ENCODE results near the gene ANAPC16.
"Not testable (repeated sequence)": the region's sequence is repeated elsewhere in the genome, so short reads cannot be mapped to it uniquely, and the experiment has no call there.

Gene ANAPC16

GRCh38 chr10:72272689-72273409, 57.0 kb downstream of the ANAPC16 start:
- H3K36me3 Mint-ChIP-seq (ENCODE audit: low read depth): peaks cover 28% of the 10 kb centered on the region
- H3K27me3 Mint-ChIP-seq (ENCODE audit: low read depth): no peaks in the 10 kb centered on the region
- peaks cover 46% of the 10 kb centered on the region for H3K4me1 Mint-ChIP-seq (ENCODE audit: low read depth)
- peak overlapping the region; percentile 96 for H3K4me3 Mint-ChIP-seq
- H3K9me3 Mint-ChIP-seq: no peaks in the 10 kb centered on the region
- peak overlapping the region; percentile 69 for H3K27ac Mint-ChIP-seq

- no peaks in the 10 kb centered on the region for H3K9me3 Mint-ChIP-seq
- H3K27ac Mint-ChIP-seq: peak within 1 kb of the TSS; percentile 98
- H3K27me3 Mint-ChIP-seq (ENCODE audit: low read depth): no peaks in the 10 kb centered on the region
- H3K4me3 Mint-ChIP-seq: peak within 1 kb of the TSS; percentile 96
- H3K4me1 Mint-ChIP-seq (ENCODE audit: low read depth): peaks cover 52% of the 10 kb centered on the region
- peaks cover 28% of the 10 kb centered on the region for H3K36me3 Mint-ChIP-seq (ENCODE audit: low read depth)
Observed at GRCh38 chr10:72273410-72274212, 57.8 kb downstream of the ANAPC16 start, which contains the start of gene DDIT4. Gene DDIT4, plus strand, starts transcription at chr10:72273924. Its CDS starts 293 bp downstream, at chr10:72274217.

DNA sequence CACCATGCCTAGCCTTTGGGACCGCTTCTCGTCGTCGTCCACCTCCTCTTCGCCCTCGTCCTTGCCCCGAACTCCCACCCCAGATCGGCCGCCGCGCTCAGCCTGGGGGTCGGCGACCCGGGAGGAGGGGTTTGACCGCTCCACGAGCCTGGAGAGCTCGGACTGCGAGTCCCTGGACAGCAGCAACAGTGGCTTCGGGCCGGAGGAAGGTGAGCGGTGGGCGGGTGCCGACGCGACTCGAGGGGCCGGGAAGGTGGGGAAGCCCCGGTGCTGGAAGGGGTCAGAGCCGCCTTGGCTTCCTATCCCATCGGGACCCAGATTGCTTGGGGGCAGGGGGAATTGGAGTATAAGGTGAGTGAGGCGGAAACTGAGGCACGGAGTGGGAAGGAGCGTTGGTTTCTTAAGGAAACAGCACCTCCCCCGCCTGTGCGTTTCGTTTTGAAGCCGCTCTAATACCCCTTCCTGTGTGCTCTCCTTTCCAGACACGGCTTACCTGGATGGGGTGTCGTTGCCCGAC, 58.5 kb downstream of the ANAPC16 start:
- H3K27me3 Mint-ChIP-seq (ENCODE audit: low read depth): no peaks in the 10 kb centered on the region
- H3K9me3 Mint-ChIP-seq: no peaks in the 10 kb centered on the region
- H3K4me3 Mint-ChIP-seq: peak overlapping the region; percentile 96
- H3K36me3 Mint-ChIP-seq (ENCODE audit: low read depth): peaks cover 28% of the 10 kb centered on the region
- peaks cover 51% of the 10 kb centered on the region for H3K4me1 Mint-ChIP-seq (ENCODE audit: low read depth)
- H3K27ac Mint-ChIP-seq: peak overlapping the region; percentile 98

- H3K27ac Mint-ChIP-seq: peak overlapping the region; percentile 98
- H3K4me1 Mint-ChIP-seq (ENCODE audit: low read depth): peaks cover 51% of the 10 kb centered on the region
Observed at GRCh38 chr10:72274730-72275350, 59.0 kb downstream of the ANAPC16 start.

DNA sequence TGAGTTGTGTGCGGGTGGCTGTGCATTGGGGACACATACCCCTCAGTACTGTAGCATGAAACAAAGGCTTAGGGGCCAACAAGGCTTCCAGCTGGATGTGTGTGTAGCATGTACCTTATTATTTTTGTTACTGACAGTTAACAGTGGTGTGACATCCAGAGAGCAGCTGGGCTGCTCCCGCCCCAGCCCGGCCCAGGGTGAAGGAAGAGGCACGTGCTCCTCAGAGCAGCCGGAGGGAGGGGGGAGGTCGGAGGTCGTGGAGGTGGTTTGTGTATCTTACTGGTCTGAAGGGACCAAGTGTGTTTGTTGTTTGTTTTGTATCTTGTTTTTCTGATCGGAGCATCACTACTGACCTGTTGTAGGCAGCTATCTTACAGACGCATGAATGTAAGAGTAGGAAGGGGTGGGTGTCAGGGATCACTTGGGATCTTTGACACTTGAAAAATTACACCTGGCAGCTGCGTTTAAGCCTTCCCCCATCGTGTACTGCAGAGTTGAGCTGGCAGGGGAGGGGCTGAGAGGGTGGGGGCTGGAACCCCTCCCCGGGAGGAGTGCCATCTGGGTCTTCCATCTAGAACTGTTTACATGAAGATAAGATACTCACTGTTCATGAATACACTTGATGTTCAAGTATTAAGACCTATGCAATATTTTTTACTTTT, 59.7 kb downstream of the ANAPC16 start:
- Mint-ChIP-seq H3K4me1 (ENCODE audit: low read depth) (peaks cover 51% of the 10 kb centered on the region), H3K27ac (peak overlapping the region; percentile 98), H3K4me3 (peak overlapping the region; percentile 96), H3K9me3 (no peaks in the 10 kb centered on the region), H3K27me3 (ENCODE audit: low read depth) (no peaks in the 10 kb centered on the region), H3K36me3 (ENCODE audit: low read depth) (peaks cover 28% of the 10 kb centered on the region)

More at GRCh38 chr10:72274730-72275350, 59.0 kb downstream of the ANAPC16 start:
- Mint-ChIP-seq H3K9me3 (no peaks in the 10 kb centered on the region), H3K36me3 (ENCODE audit: low read depth) (peaks cover 28% of the 10 kb centered on the region), H3K4me3 (peak overlapping the region; percentile 96), H3K27me3 (ENCODE audit: low read depth) (no peaks in the 10 kb centered on the region)

DNA sequence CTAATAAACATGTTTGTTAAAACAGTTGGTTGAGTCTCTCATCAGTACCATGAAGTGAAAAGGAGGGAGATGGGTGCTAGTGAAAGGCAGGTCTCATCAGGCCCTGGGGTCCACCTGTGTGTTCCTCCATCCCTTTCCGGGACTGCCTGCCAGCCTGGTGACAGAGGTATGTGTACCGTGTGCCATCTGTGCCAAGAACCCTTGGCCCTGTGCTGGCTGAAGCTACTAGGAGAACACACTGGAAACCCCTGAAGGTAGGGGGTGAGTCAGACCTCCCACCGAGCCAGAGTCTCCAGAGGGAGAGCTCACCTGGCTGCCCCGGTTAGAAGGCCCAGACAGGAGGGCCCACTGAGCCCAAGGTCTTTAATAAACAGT, 60.2 kb downstream of the ANAPC16 start:
- H3K4me3 Mint-ChIP-seq: peak overlapping the region; percentile 96
- H3K27me3 Mint-ChIP-seq (ENCODE audit: low read depth): no peaks in the 10 kb centered on the region
- H3K36me3 Mint-ChIP-seq (ENCODE audit: low read depth): peaks cover 28% of the 10 kb centered on the region
- H3K9me3 Mint-ChIP-seq: no peaks in the 10 kb centered on the region
- peak overlapping the region; percentile 98 for H3K27ac Mint-ChIP-seq
- H3K4me1 Mint-ChIP-seq (ENCODE audit: low read depth): peaks cover 49% of the 10 kb centered on the region

GRCh38 chr10:72276421-72277339, 60.9 kb downstream of the ANAPC16 start:
- H3K9me3 Mint-ChIP-seq: no peaks in the 10 kb centered on the region
- no peaks in the 10 kb centered on the region for H3K27me3 Mint-ChIP-seq (ENCODE audit: low read depth)
- H3K27ac Mint-ChIP-seq: peak overlapping the region; percentile 98
- H3K4me1 Mint-ChIP-seq (ENCODE audit: low read depth): peaks cover 47% of the 10 kb centered on the region
- peaks cover 28% of the 10 kb centered on the region for H3K36me3 Mint-ChIP-seq (ENCODE audit: low read depth)
- H3K4me3 Mint-ChIP-seq: peak overlapping the region; percentile 96

DNA sequence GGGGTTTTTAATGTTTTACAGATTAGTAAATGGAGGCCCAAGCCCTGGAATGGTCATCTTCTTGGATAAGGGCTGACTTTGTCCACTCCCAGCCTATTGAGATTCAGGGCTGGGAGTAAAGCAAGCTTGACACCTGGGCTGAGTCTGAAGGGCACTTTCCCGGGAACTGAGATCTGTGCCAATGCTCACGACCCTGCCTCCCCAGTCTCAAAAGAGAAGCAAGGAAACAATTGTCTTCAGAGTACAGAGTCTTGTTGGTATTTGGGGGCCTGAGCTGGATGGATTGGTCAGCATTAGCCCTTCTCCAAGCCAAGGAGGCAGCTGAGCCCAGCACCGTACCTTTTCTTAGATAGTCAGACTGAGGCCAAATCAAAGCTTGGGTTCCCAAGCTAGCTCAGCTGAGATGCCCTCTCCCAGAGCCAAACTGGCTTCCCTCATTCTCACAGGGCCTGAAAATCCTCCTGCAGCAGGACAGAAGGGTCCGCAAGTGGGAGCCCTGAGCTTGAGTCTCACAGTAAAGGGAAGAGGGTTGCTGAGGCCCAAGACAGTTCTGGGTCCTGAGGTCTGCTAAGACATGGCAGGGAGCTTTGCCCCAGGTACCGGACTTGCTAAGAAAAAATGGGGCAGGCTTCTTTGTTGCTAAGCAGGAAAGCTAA, 61.7 kb downstream of the ANAPC16 start:
- peaks cover 42% of the 10 kb centered on the region for H3K4me1 Mint-ChIP-seq (ENCODE audit: low read depth)
- peak overlapping the region; percentile 17 for H3K4me3 Mint-ChIP-seq
- peaks cover 28% of the 10 kb centered on the region for H3K36me3 Mint-ChIP-seq (ENCODE audit: low read depth)
- H3K27ac Mint-ChIP-seq: peak overlapping the region; percentile 98
- no peaks in the 10 kb centered on the region for H3K27me3 Mint-ChIP-seq (ENCODE audit: low read depth)
- H3K9me3 Mint-ChIP-seq: no peaks in the 10 kb centered on the region

GRCh38 chr10:72277996-72278667, 62.3 kb downstream of the ANAPC16 start:
- H3K4me1 Mint-ChIP-seq (ENCODE audit: low read depth): peaks cover 40% of the 10 kb centered on the region

DNA sequence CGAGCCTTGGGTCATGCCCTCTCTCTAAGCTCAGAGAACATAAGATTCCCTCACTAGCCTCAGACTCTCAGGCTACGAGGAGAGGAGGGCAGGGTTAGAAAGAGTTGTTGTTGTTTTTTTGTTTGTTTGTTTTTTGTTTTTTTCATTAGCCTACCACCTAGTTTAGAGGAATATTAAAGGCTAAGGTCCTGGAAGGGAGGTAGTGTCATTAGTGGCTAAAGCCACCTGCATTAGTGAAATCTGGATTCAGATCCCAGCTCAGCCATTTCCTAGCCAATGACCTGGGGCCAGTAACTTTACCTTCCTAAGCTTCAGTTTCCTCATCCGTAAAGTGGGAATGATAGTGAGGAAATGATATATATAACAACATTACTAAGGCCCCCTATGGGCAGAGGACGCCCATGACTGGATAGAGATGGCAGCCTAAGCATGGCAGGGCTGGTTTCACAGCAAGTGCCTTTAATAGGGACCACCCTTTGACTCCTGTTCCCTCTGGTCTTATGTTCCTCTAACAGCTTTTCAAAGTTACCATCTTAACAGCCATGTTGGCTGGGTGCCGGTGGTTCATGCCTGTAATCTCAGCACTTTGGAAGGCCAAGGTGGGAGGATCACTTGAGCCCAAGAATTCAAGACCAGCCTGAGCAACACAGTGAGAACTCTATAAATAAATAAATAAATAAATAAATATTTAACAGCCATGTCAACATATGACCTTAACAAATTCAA, 63.0 kb downstream of the ANAPC16 start:
- Mint-ChIP-seq H3K9me3 (no peaks in the 10 kb centered on the region), H3K4me3 (no peak overlapping the region), H3K27me3 (ENCODE audit: low read depth) (no peaks in the 10 kb centered on the region), H3K36me3 (ENCODE audit: low read depth) (peaks cover 27% of the 10 kb centered on the region), H3K27ac (peak overlapping the region; percentile 15), H3K4me1 (ENCODE audit: low read depth) (peaks cover 42% of the 10 kb centered on the region)

More at GRCh38 chr10:72277996-72278667, 62.3 kb downstream of the ANAPC16 start:
- H3K27ac Mint-ChIP-seq: peak overlapping the region; percentile 15
- H3K36me3 Mint-ChIP-seq (ENCODE audit: low read depth): peaks cover 28% of the 10 kb centered on the region
- H3K4me3 Mint-ChIP-seq: no peak overlapping the region
- H3K27me3 Mint-ChIP-seq (ENCODE audit: low read depth): no peaks in the 10 kb centered on the region
- H3K9me3 Mint-ChIP-seq: no peaks in the 10 kb centered on the region

- Mint-ChIP-seq H3K27ac (peak overlapping the region; percentile 17), H3K4me1 (ENCODE audit: low read depth) (peaks cover 44% of the 10 kb centered on the region), H3K36me3 (ENCODE audit: low read depth) (peaks cover 22% of the 10 kb centered on the region)
- not testable (repeated sequence) for H3K27me3 Mint-ChIP-seq (ENCODE audit: low read depth); H3K9me3 Mint-ChIP-seq; H3K4me3 Mint-ChIP-seq
Observed at GRCh38 chr10:72279587-72279986, 63.8 kb downstream of the ANAPC16 start.

DNA sequence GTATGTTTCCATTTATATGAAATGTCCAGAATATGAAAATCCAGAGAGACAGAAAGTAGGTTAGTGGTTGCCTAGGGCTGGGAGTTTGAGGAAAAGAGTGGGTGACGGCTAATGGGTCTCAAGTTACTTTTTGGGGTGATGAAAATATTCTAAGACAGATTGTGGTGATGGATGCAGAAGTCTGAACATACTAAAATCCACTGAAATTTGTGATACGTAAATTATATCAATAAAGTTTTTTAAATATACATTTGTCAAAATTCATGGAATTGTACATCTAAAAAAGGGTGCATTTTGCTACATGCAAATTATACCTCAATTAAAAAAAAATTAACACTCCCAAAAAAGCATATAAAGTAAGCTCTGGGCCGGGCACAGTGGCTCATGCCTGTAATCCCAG, 67.3 kb downstream of the ANAPC16 start:
- Mint-ChIP-seq H3K9me3 (peaks cover 4% of the 10 kb centered on the region), H3K36me3 (ENCODE audit: low read depth) (peaks cover 3% of the 10 kb centered on the region), H3K4me3 (no peak overlapping the region), H3K27me3 (ENCODE audit: low read depth) (no peaks in the 10 kb centered on the region), H3K27ac (no peak overlapping the region), H3K4me1 (ENCODE audit: low read depth) (peaks cover 36% of the 10 kb centered on the region)

Measured in T-helper 1 cell treated with Interleukin-12 subunit alpha and Interleukin-12 subunit beta and Interleukin-4 antibody, amounts not matched to agents 30 μg/mL and 1 μg/mL, for 36 hours (primary cell).